Right lobe of liver (tissue), 4 donors: ENCODE measurements around the gene NPSR1.

Experiments
- POLR2A ChIP-seq: fragments of 450-650 bp; IDR thresholded peaks from one replicate; pipeline ENCODE4 v1.6.1; 2017; ENCODE audit warnings: antibody characterized with exemption, mild to moderate bottlenecking
- TF ChIP-seq, protein P1 (sequence below), 4 donors: fragments of 200-600 bp in 3 of 4; fragments of 450-650 bp in 1 of 4; IDR thresholded peaks; one replicate each; pipeline versions ENCODE4 v1.5.1 to v1.8.0; 2016 to 2022; ENCODE audit warnings: antibody characterized with exemption in 4 of 4, mild to moderate bottlenecking in 2 of 4
- donor health status: DM: no; HTN: no; CAD: no.
- donor health status: DM: no; HTN: no; CAD: no.
- donor health status: DM: no; HTN: yes; CAD: no.

DNA sequence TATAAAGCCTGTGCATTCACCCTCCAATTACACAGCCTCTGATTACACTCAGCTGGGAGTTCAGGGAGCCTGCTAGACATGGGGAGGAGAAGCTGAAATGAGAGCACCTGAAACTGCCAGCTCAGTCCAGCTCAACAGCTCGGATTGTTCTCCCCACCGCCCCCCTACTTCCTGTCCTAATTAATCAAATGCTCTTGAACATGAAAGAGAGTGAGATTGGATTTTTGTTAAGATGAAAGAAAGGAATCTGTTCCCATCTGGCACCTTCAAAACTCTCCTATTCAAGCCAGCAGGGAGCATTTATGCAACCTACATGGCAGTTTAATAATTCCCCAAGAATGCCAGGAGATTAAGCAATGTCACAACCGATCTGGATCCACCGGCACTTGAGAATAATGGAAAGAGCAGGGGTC is 98.0 kb downstream of the NPSR1 start:
- no peak for TF ChIP-seq POLR2A
- TF ChIP-seq, protein P1, sequence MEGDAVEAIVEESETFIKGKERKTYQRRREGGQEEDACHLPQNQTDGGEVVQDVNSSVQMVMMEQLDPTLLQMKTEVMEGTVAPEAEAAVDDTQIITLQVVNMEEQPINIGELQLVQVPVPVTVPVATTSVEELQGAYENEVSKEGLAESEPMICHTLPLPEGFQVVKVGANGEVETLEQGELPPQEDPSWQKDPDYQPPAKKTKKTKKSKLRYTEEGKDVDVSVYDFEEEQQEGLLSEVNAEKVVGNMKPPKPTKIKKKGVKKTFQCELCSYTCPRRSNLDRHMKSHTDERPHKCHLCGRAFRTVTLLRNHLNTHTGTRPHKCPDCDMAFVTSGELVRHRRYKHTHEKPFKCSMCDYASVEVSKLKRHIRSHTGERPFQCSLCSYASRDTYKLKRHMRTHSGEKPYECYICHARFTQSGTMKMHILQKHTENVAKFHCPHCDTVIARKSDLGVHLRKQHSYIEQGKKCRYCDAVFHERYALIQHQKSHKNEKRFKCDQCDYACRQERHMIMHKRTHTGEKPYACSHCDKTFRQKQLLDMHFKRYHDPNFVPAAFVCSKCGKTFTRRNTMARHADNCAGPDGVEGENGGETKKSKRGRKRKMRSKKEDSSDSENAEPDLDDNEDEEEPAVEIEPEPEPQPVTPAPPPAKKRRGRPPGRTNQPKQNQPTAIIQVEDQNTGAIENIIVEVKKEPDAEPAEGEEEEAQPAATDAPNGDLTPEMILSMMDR (IDR thresholded peaks at IDR 0.05) = no peak
